ENCODE data around the gene GRAMD2A.

- TF ChIP-seq EZH2 (IDR thresholded peaks at IDR 0.05; ENCODE audit: insufficient read depth, poor library complexity, severe bottlenecking), result no peak
- no peak for TF ChIP-seq EZH2phosphoT487 (IDR thresholded peaks at IDR 0.05; ENCODE audit: insufficient read depth, low read depth)
Measured at GRCh38 chr15:72227720-72228119, 30.1 kb upstream of the GRAMD2A start.

All from GM23248 (cell line).